IMR-90 (cell line): ENCODE data around the gene TMEM225. TPM values are rescaled to one million over a fixed set of nuclear protein-coding genes. Genes with fewer than 3 reads are reported as not detected.

Experiments used
- ATAC-seq: fragments of 200-7000 bp; cut with Tn5 transposase; 2 replicates; pipeline ENCODE4 v1.9.1; 2020; ENCODE audit warnings: low read depth, mild to moderate bottlenecking, moderate library complexity
- BruUV-seq: library from RNA; stranded (reverse); fragments of 400-500 nt; replicated peaks from 2 replicates; lab custom pipeline; 2021; lab: Mats Ljungman, UMichigan
- CTCF ChIA-PET: fragments of 300-600 bp; formaldehyde crosslinking; extraction: SDS; loops from one replicate; lab custom pipeline; 2021; ENCODE audit warnings: antibody characterized with exemption; lab: Yijun Ruan, JAX
- POLR2A ChIA-PET: fragments of 300-600 bp; sonication (Branson Sonifier 250); formaldehyde crosslinking; loops from one replicate; lab custom pipeline; 2022; ENCODE audit warnings: antibody characterized with exemption; ENCODE audit not compliant: unreplicated experiment; lab: Charles Lee
- DNase-seq: peaks from one replicate; pipeline ENCODE4 v3.0.0; 2013
- H2AFZ ChIP-seq: replicated peaks from 2 replicates; pipeline ENCODE3; 2013; ENCODE audit warnings: low read length, mild to moderate bottlenecking; ENCODE audit not compliant: poor library complexity
- H2AK5ac ChIP-seq: 2 replicates; pipeline ENCODE4 v1.6.1; 2013; ENCODE audit warnings: low read depth, low read length, inconsistent platforms
- H2AK9ac ChIP-seq: replicated peaks from 2 replicates; pipeline ENCODE3; 2013; ENCODE audit warnings: mild to moderate bottlenecking, low read depth, low read length, moderate library complexity; ENCODE audit not compliant: poor library complexity
- H2BK120ac ChIP-seq: 2 replicates; pipeline ENCODE4 v1.6.1; 2013; ENCODE audit warnings: low read depth, low read length, inconsistent platforms
- H2BK15ac ChIP-seq: 3 replicates; pipeline ENCODE4 v1.6.1; 2013; ENCODE audit warnings: low read depth, low read length, inconsistent platforms
- H2BK20ac ChIP-seq: 2 replicates; pipeline ENCODE4 v1.6.1; 2013; ENCODE audit warnings: low read depth, mild to moderate bottlenecking, inconsistent platforms, low read length, moderate library complexity
- H2BK5ac ChIP-seq: 2 replicates; pipeline ENCODE4 v1.6.1; 2013; ENCODE audit warnings: mild to moderate bottlenecking, low read depth, low read length, inconsistent platforms; ENCODE audit not compliant: poor library complexity, severe bottlenecking
- H3K14ac ChIP-seq: replicated peaks from 2 replicates; pipeline ENCODE4 v1.6.1; 2013; ENCODE audit warnings: low read depth, low read length, inconsistent platforms
- H3K18ac ChIP-seq: 2 replicates; pipeline ENCODE4 v1.6.1; 2013; ENCODE audit warnings: low read depth, low read length, control low read depth
- H3K23ac ChIP-seq: 2 replicates; pipeline ENCODE4 v1.6.1; 2013; ENCODE audit warnings: low read depth, low read length, inconsistent platforms
- H3K27ac ChIP-seq: 2 replicates; pipeline ENCODE4 v1.5.1; 2013; ENCODE audit warnings: mild to moderate bottlenecking, control low read depth, low read length; ENCODE audit not compliant: insufficient read depth
- H3K27me3 ChIP-seq: 2 replicates; pipeline ENCODE4 v1.6.1; 2013; ENCODE audit warnings: low read length; ENCODE audit not compliant: control insufficient read depth, insufficient read depth
- H3K36me3 ChIP-seq: 2 replicates; pipeline ENCODE4 v1.6.1; 2013; ENCODE audit warnings: low read length, mixed read lengths; ENCODE audit not compliant: control insufficient read depth, insufficient read depth
- H3K4ac ChIP-seq: 2 replicates; pipeline ENCODE4 v1.6.1; 2013; ENCODE audit warnings: low read depth, low read length, inconsistent platforms
- H3K4me1 ChIP-seq: 2 replicates; pipeline ENCODE4 v1.6.1; 2013; ENCODE audit warnings: low read length, mixed read lengths; ENCODE audit not compliant: control insufficient read depth, insufficient read depth
- H3K4me2 ChIP-seq: 2 replicates; pipeline ENCODE4 v1.6.1; 2013; ENCODE audit warnings: low read depth, mild to moderate bottlenecking, control low read depth, low read length, moderate library complexity
- H3K4me3 ChIP-seq: 2 replicates; pipeline ENCODE4 v1.5.1; 2013; ENCODE audit warnings: low read depth, mild to moderate bottlenecking, control low read depth, low read length, moderate library complexity; ENCODE audit not compliant: insufficient read depth
- H3K56ac ChIP-seq: 2 replicates; pipeline ENCODE4 v1.6.1; 2013; ENCODE audit warnings: low read length, inconsistent platforms; ENCODE audit not compliant: insufficient read depth; ENCODE audit errors: extremely low read depth
- H3K79me1 ChIP-seq, 2 experiments: 2 replicates each; pipeline ENCODE4 v1.6.1; 2013; ENCODE audit warnings: low read length in 2 of 2, inconsistent platforms in 1 of 2, low read depth in 1 of 2
- H3K9ac ChIP-seq: 2 replicates; pipeline ENCODE4 v1.6.1; 2013; ENCODE audit warnings: low read depth, low read length, control low read depth
- H3K9me1 ChIP-seq: 2 replicates; pipeline ENCODE4 v1.6.1; 2013; ENCODE audit warnings: low read length, inconsistent platforms; ENCODE audit not compliant: insufficient read depth
- H3K9me3 ChIP-seq: 2 replicates; pipeline ENCODE4 v1.6.1; 2013; ENCODE audit warnings: low read length; ENCODE audit not compliant: control insufficient read depth, insufficient read depth
- H4K20me1 ChIP-seq: 2 replicates; pipeline ENCODE4 v1.6.1; 2013; ENCODE audit warnings: low read length, inconsistent platforms; ENCODE audit not compliant: insufficient read depth
- H4K5ac ChIP-seq: 2 replicates; pipeline ENCODE4 v1.6.1; 2013; ENCODE audit warnings: mild to moderate bottlenecking, low read depth, low read length, control low read depth
- H4K8ac ChIP-seq, 2 experiments: 2 replicates each; pipeline ENCODE4 v1.6.1; 2013; ENCODE audit warnings: low read depth in 2 of 2, low read length in 2 of 2, control low read depth in 1 of 2, inconsistent platforms in 1 of 2
- H4K91ac ChIP-seq: 2 replicates; pipeline ENCODE4 v1.6.1; 2013; ENCODE audit warnings: low read depth, low read length, inconsistent platforms; ENCODE audit not compliant: insufficient read depth
- BHLHE40 ChIP-seq: fragments of 150-350 bp; IDR thresholded peaks from 2 replicates; pipeline ENCODE4 v1.6.1; 2016; ENCODE audit warnings: mild to moderate bottlenecking, low read depth, low read length
- CEBPB ChIP-seq: IDR thresholded peaks from 2 replicates; pipeline ENCODE4 v1.6.1; 2012; ENCODE audit warnings: low read depth, low read length, improper control_type of control experiment
- CHD1 ChIP-seq: IDR thresholded peaks from 2 replicates; pipeline ENCODE4 v1.6.1; 2012; ENCODE audit warnings: low read depth, low read length, improper control_type of control experiment
- CTCF ChIP-seq: conservative IDR thresholded peaks from 2 replicates; pipeline ENCODE4 v1.5.1; 2012; ENCODE audit warnings: mild to moderate bottlenecking, low read depth, low read length, improper control_type of control experiment
- ELK1 ChIP-seq: fragments of 150-350 bp; IDR thresholded peaks from 2 replicates; pipeline ENCODE4 v1.6.1; 2016; ENCODE audit warnings: low read depth, mild to moderate bottlenecking, low read length, moderate library complexity, borderline replicate concordance
- FOS ChIP-seq: fragments of 150-350 bp; IDR thresholded peaks from 2 replicates; pipeline ENCODE4 v1.6.1; 2016; ENCODE audit warnings: low read depth, low read length
- MAFK ChIP-seq: IDR thresholded peaks from 2 replicates; pipeline ENCODE4 v1.6.1; 2012; ENCODE audit warnings: low read depth, low read length, improper control_type of control experiment
- MAZ ChIP-seq: IDR thresholded peaks from 2 replicates; pipeline ENCODE4 v1.6.1; 2012; ENCODE audit warnings: low read depth, mild to moderate bottlenecking, low read length, improper control_type of control experiment, moderate library complexity, borderline replicate concordance
- MXI1 ChIP-seq: IDR thresholded peaks from 2 replicates; pipeline ENCODE4 v1.6.1; 2012; ENCODE audit warnings: low read depth, mild to moderate bottlenecking, low read length, moderate library complexity, borderline replicate concordance
- NFE2L2 ChIP-seq: fragments of 150-350 bp; IDR thresholded peaks from 2 replicates; pipeline ENCODE4 v1.6.1; 2016; ENCODE audit warnings: low read depth, mild to moderate bottlenecking, low read length
- POLR2A ChIP-seq: IDR thresholded peaks from 2 replicates; pipeline ENCODE4 v1.6.1; 2012; ENCODE audit warnings: mild to moderate bottlenecking, low read depth, low read length
- RAD21 ChIP-seq: IDR thresholded peaks from 2 replicates; pipeline ENCODE4 v1.6.1; 2012; ENCODE audit warnings: low read length, improper control_type of control experiment
- RCOR1 ChIP-seq: IDR thresholded peaks from 2 replicates; pipeline ENCODE4 v1.6.1; 2012; ENCODE audit warnings: mild to moderate bottlenecking, low read length, improper control_type of control experiment; ENCODE audit not compliant: insufficient replicate concordance
- RFX5 ChIP-seq: IDR thresholded peaks from 2 replicates; pipeline ENCODE4 v1.8.0; 2012; ENCODE audit warnings: low read depth, mild to moderate bottlenecking, low read length, moderate library complexity
- SMC3 ChIP-seq: fragments of 150-350 bp; IDR thresholded peaks from 2 replicates; pipeline ENCODE4 v1.6.1; 2016; ENCODE audit warnings: low read depth, mild to moderate bottlenecking, antibody characterized with exemption, low read length, moderate library complexity
- USF2 ChIP-seq: fragments of 150-350 bp; IDR thresholded peaks from 2 replicates; pipeline ENCODE4 v1.6.1; 2017; ENCODE audit warnings: mild to moderate bottlenecking, antibody characterized with exemption, low read length, low read depth
- WGBS, 2 experiments: methylation state at CpG; one replicate each; pipeline versions ENCODE4 v1.1.5 to v1.1.7; 2013; ENCODE audit warnings: missing lambda C conversion rate in 2 of 2; ENCODE audit not compliant: insufficient read length in 1 of 2; ENCODE audit errors: extremely low coverage in 2 of 2; 5-methylcytosine and 5-hydroxymethylcytosine counted together
- dilution Hi-C: fragments of 300-500 bp; cut with HindIII; formaldehyde crosslinking; loops from one replicate; pipeline ENCODE4 v1.14.3; 2018; ENCODE audit warnings: low sequenced_read_pairs; ENCODE audit not compliant: unreplicated experiment
- in situ Hi-C: fragments of 300-500 bp; cut with MboI; formaldehyde crosslinking; loops from 3 replicates; pipeline ENCODE4 v1.14.3; 2019; ENCODE audit warnings: low sequenced_read_pairs, inconsistent platforms, mixed read lengths
- intact Hi-C: fragments of 100-400 bp; cut with micrococcal nuclease; formaldehyde crosslinking; loops from 2 replicates; pipeline ENCODE4 v1.10.0; 2022
- polyA plus RNA-seq, 3 experiments: library from polyadenylated mRNA; depleted of rRNA; stranded (reverse); fragments of >200 nt; gene quantifications; 2 replicates each; pipeline ENCODE4 v1.2.3, GENCODE V29; 2012; ENCODE audit warnings: low replicate concordance in 1 of 3
- total RNA-seq: library from RNA; depleted of rRNA; stranded (reverse); fragments of >200 nt; gene quantifications from 2 replicates; pipeline ENCODE4 v1.2.3, GENCODE V29; 2012

The TMEM225 gene
- total and polyA plus RNA-seq, 2 of the 4 experiments (the other 2 are of a cell fraction) = not detected

- H2AK9ac ChIP-seq = no peak overlapping the region
- H4K91ac ChIP-seq = no peak overlapping the region
- ChIA-PET CTCF (no interaction called here), POLR2A (no interaction called here)
- H2AK5ac ChIP-seq = no peak overlapping the region
- H3K9me3 ChIP-seq = peaks cover 8% of the 10 kb centered on the region; the same call in 1 of the 2 replicates
- no peaks in the 10 kb centered on the region for H3K79me1 ChIP-seq
- H2BK120ac ChIP-seq = no peak overlapping the region
- no peak overlapping the region for H4K5ac ChIP-seq
- H3K27me3 ChIP-seq = no peaks in the 10 kb centered on the region
- H3K4me3 ChIP-seq = no peak overlapping the region
- no TSS peak for BruUV-seq
- no peaks in the 10 kb centered on the region for H3K9me1 ChIP-seq
- no peak overlapping the region for H3K27ac ChIP-seq
- H3K9ac ChIP-seq = no peak overlapping the region
- H3K4me1 ChIP-seq = no peaks in the 10 kb centered on the region
- no peak overlapping the region for H3K18ac ChIP-seq
- no peak overlapping the region for H2AFZ ChIP-seq
- H3K36me3 ChIP-seq = no peaks in the 10 kb centered on the region
- no peak overlapping the region for H3K56ac ChIP-seq
- H2BK5ac ChIP-seq = no peak overlapping the region
- intact Hi-C loops = no loop called here
- in situ Hi-C loops = no loop called here
- DNase-seq (no peak), ATAC-seq (no peak)
- TF ChIP-seq CEBPB (no peak), RFX5 (no peak), NFE2L2 (no peak), MAZ (no peak), FOS (no peak), CHD1 (no peak), BHLHE40 (no peak), MXI1 (no peak), POLR2A (no peak), USF2 (no peak), MAFK (no peak), RCOR1 (no peak), CTCF (no peak), ELK1 (no peak), SMC3 (no peak), RAD21 (no peak)
- no peaks in the 10 kb centered on the region for H4K20me1 ChIP-seq
- dilution Hi-C loops = no loop called here
- no peak overlapping the region for H4K8ac ChIP-seq
- no peak overlapping the region for H3K14ac ChIP-seq
- H2BK15ac ChIP-seq = no peak overlapping the region
- no peak overlapping the region for H2BK20ac ChIP-seq
- no peak overlapping the region for H3K4ac ChIP-seq
- no peak overlapping the region for H3K23ac ChIP-seq
- WGBS, 2 experiments = no CpG with 5 or more reads among the region's 2 CpGs
- H3K4me2 ChIP-seq = no peak overlapping the region
Observed at GRCh38 chr11:123859731-123860130, 25.7 kb downstream of the TMEM225 start.
